Smooth muscle cell of the umbilical artery (primary cell): Measurements from ENCODE around the gene SUGP1. TPM values are rescaled to one million over a fixed set of nuclear protein-coding genes. Genes with fewer than 3 reads are reported as not detected.

Experiments
- total RNA-seq: library from RNA; depleted of rRNA; stranded (reverse); fragments of >200 nt; gene quantifications from 2 replicates; pipeline ENCODE4 v1.2.3, GENCODE V29; 2014

The SUGP1 gene
- total RNA-seq, result 15.4 and 18.6 TPM in 2 replicates

DNA sequence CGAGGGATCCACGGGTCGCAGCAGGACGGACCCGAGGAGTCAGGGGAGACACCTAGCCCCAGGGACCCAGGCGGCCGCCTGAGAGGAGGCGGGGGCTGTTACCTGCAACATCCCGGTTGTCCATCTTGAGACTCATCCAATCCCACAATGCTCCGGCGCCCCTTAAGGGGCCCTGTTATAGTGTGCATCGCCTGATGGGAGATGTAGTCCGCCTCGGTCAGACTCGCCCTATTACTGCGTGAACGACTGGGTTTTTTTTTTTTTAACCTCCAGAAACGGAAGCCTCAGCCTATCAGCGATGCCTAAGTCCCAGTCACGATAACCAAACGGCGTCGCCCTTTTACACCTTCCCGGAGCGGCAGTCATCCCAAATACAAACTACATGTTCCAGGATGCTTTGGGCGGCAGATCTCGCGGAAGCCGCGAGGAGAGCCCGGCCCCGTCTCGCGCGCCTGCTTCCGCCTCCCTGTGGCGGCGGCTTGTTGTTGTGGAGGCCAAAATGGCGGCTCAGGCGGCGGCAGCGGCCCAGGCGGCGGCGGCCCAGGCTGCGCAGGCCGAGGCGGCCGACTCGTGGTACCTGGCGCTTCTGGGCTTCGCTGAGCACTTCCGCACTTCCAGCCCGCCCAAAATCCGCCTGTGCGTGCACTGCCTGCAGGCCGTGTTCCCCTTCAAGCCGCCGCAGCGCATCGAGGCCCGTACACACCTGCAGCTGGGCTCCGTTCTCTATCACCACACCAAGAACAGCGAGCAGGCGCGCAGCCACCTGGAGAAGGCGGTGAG, at the start of gene SUGP1, which contains the start of gene MAU2:
Gene SUGP1 (minus strand): TSS at position 149 of the 780 bp plus-strand sequence. CDS start 13 bp downstream, at position 136.
Gene MAU2 (plus strand): TSS at position 469 of the 780 bp plus-strand sequence. CDS start 31 bp downstream, at position 500.

Other genes starting within 250 kb of the SUGP1 start
- 29.1 and 29.8 TPM in 2 replicates for gene TMEM161A, start 182.0 kb downstream of the SUGP1 start, total RNA-seq
- not detected in 2 replicates for gene MEF2B, start 150.2 kb downstream of the SUGP1 start, total RNA-seq
- gene BORCS8, start 128.4 kb downstream of the SUGP1 start, total RNA-seq, result 13.1 and 16.9 TPM in 2 replicates
- gene RFXANK, start 128.3 kb downstream of the SUGP1 start, total RNA-seq, result 40.3 and 51.1 TPM in 2 replicates
- gene NR2C2AP, start 117.1 kb downstream of the SUGP1 start, total RNA-seq, result 4.5 and 7.8 TPM in 2 replicates
- gene NCAN, start 108.6 kb downstream of the SUGP1 start, total RNA-seq, result not detected in 2 replicates
- 1.9 and 3.3 TPM in 2 replicates for gene TM6SF2, start 47.2 kb downstream of the SUGP1 start, total RNA-seq
- gene MAU2, start 320 bp upstream of the SUGP1 start, total RNA-seq, result 28.8 and 38.9 TPM in 2 replicates
- gene GATAD2A, start 85.2 kb upstream of the SUGP1 start, total RNA-seq, result 33.3 and 102 TPM in 2 replicates
- gene TSSK6, start 195.0 kb upstream of the SUGP1 start, total RNA-seq, result 1.2 and 2.1 TPM in 2 replicates
- gene NDUFA13, start 195.7 kb upstream of the SUGP1 start, total RNA-seq, result 87.4 and 119 TPM in 2 replicates
- gene YJEFN3, start 208.4 kb upstream of the SUGP1 start, total RNA-seq, result 0.65 and 0.89 TPM in 2 replicates
- gene CILP2, start 217.8 kb upstream of the SUGP1 start, total RNA-seq, result 0.30 and 0.69 TPM in 2 replicates